Measurements from ENCODE around the gene FOXK2. TPM values are rescaled to one million over a fixed set of nuclear protein-coding genes. Genes with fewer than 3 reads are reported as not detected.
"Not testable (repeated sequence)": the region's sequence is repeated elsewhere in the genome, so short reads cannot be mapped to it uniquely, and the experiment has no call there.

FOXK2 gene
- total RNA-seq, 1 experiment from 2014 or later, result 45.9 TPM

DNA sequence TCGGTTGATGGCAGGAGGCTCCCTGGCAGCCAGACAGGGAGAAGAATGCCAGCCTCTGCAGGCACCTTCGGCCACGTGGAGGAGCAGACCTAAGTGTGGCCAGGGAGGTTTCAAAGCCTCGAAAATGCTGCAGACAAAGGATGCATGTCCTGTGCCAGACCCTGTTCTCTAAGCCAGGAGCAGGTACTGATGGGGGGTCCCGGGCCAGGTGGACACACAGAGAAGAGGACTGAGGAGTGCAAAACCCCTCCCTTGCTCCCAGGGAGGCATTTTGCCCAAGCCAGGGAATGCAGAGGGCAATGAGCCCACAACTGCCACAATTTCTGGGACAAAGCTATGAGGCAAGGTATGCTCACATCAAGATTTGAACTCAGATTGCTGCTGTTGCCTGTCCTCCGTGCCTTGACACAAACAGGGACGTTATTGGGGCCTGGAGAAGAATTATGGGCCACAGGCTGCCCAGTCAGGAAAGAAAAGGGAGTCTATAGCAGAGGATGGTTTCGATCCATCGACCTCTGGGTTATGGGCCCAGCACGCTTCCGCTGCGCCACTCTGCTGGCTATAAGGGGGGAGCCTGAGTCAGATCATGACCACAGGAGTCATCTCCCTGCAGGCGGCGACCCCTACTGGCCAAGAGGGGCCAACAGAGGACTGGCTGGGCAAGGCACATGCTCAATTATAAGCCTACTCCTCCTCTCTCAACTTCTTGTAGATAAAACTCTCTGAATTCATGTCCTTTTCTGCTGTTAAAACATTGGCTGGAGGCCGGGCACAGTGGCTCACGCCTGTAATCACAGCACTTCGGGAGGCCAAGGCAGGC lies 25.1 kb upstream of the FOXK2 start:
- peak; percentile 95 for DNase-seq (ENCODE audit: extremely low read depth, low read depth)

- DNase-seq (ENCODE audit: extremely low read depth, low read depth), result no peak
Observed at GRCh38 chr17:82495844-82496528, 23.5 kb upstream of the FOXK2 start.

- peak; percentile 86 for DNase-seq (ENCODE audit: extremely low read depth, low read depth)
Observed at GRCh38 chr17:82496529-82497434, 22.8 kb upstream of the FOXK2 start.

GRCh38 chr17:82497483-82498405 lies 21.8 kb upstream of the FOXK2 start:
- DNase-seq (ENCODE audit: extremely low read depth, low read depth), result no peak

- no peak for DNase-seq (ENCODE audit: extremely low read depth, low read depth)
Observed at GRCh38 chr17:82502207-82502606, 17.3 kb upstream of the FOXK2 start.

GRCh38 chr17:82503094-82503727 lies 16.3 kb upstream of the FOXK2 start:
- DNase-seq (ENCODE audit: extremely low read depth, low read depth), result no peak

DNA sequence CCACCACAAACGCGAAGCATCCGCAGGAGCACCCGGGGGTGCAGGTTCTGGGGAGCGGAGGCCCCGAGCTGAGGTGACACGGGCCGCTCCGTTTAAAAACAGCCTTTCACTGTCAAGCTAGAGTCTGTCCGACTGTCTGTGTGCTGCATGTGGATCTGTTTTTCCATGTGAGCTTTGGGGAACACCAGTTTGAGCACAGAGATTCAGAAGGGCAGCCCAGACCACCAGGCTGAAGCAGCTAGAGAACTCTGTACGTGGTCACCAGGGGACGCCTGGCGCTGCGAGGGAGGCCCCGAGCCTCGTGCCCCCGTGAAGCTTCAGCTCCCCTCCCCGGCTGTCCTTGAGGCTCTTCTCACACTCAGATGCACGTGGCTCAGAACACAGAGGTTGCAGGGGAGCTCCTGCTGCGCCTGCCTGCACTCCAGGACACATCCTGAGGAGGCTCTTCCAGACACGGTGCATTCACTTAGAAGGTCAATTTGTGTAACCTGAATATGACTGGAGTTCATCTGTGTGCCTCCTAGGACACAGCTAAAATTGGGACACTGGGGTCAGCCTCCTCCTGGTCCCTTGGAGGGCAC lies 15.7 kb upstream of the FOXK2 start:
- DNase-seq (ENCODE audit: extremely low read depth, low read depth), result no peak

GRCh38 chr17:82505296-82505695 lies 14.2 kb upstream of the FOXK2 start:
- no peak for DNase-seq (ENCODE audit: extremely low read depth, low read depth)

DNA sequence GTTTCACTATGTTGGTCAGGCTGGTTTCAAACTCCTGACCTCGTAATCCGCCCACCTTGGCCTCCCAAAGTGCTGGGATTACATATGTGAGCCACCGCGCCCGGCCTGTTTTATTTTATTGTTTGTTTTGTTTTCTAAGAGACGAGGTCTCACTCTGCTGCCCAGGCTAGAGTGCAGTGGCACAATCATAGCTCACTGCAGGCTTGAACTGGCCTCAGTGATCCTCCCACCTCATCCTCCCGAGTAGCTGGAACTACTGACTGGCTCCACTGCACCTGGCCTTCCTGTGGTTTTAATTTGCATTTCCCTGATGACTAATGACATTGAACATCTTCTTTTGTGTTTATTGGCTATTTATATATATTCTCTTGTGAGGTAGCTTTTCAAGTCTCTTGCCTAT lies 13.1 kb upstream of the FOXK2 start:
- DNase-seq (ENCODE audit: extremely low read depth, low read depth), result not testable (repeated sequence)

DNA sequence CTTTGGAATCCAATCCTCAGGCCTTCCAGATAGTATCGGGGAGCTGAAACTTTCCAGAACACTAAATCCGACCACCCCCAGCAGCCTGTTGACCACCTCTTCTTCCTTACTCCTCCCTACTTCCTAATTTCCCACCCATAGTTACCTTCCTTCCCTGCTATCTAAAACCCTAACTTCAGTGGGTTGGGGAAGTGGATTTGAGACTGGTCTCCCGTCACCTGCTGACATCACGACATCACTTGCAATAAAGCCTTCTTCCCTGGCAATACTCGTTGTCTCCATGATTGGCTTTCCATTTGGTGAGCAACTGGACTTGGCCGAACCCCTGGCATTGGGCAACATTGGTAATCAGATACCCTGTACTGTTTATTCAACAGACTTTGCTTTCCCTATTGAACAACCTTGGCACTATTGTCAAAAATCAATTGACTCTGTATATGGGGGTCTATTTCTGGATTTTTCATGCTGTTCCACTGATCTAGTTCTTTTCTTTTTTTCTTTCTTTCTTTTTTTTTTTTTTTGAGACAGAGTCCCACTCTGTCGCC lies 11.8 kb upstream of the FOXK2 start:
- DNase-seq (ENCODE audit: extremely low read depth, low read depth), result no peak

DNA sequence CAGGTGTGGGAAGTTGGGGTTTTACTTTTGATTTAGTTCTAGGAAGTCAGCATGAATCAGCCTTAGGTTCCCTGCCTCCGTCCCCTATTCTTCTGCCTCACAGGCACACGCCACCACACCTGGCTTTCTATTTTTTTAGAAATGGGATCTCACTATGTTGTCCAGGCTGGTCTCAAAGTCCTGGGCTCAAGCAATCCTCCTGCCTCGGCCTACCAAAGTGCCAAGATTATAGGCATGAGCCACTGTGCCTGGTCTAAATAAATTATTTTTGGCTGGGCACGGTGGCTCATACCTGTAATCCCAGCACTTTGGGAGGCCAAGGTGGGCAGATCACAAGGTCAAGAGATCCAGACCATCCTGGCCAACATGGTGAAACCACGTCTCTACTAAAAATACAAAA lies 7.9 kb upstream of the FOXK2 start:
- DNase-seq (ENCODE audit: extremely low read depth, low read depth), result not testable (repeated sequence)

DNA sequence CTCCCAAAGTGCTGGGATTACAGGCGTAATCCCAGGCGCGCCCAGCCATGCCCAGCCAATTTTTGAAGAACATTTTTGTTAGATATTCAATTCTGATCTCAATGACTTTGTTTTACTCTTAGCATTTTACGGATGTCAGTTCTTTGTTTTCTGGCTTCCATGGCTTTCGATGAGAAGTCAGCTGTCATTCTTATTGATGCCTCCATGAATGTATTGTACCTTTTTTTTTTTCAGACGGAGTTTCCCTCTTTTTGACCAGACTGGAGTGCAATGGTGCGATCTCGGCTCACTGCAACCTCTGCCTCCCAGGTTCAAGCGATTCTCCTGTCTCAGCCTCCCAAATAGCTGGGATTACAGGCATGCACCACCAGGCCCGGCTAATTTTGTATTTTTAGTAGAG lies 5.7 kb upstream of the FOXK2 start:
- not testable (repeated sequence) for DNase-seq (ENCODE audit: extremely low read depth, low read depth)

DNA sequence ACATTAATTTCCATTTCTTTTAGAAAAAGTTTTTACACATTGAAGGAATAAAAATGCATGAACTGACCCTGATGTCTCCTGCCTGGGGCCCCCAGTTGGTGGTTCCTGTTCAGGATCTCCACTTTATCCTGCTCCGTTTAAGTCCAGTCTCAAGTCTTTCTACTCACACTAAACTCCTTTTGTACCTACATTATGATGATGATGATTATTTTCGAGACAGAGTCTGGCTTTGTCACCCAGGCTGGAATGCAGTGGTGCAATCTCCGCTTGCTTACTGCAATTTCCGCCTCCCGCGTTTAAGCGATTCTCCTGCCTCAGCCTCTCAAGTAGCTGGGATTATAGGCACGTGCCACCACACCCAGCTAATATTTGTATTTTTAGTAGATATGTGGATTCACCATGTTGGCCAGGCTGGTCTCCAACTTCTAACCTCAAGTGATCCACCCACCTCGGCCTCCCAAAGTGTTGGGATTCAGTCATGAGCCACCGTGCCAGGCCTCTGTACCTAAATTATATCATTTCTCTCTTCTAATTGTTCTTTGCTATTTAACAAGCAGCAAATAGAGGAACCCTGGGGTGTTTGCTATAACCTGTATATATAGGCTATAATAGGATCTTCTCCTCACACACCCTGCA lies 2.2 kb upstream of the FOXK2 start:
- peak; percentile 65 for DNase-seq (ENCODE audit: extremely low read depth, low read depth)

DNA sequence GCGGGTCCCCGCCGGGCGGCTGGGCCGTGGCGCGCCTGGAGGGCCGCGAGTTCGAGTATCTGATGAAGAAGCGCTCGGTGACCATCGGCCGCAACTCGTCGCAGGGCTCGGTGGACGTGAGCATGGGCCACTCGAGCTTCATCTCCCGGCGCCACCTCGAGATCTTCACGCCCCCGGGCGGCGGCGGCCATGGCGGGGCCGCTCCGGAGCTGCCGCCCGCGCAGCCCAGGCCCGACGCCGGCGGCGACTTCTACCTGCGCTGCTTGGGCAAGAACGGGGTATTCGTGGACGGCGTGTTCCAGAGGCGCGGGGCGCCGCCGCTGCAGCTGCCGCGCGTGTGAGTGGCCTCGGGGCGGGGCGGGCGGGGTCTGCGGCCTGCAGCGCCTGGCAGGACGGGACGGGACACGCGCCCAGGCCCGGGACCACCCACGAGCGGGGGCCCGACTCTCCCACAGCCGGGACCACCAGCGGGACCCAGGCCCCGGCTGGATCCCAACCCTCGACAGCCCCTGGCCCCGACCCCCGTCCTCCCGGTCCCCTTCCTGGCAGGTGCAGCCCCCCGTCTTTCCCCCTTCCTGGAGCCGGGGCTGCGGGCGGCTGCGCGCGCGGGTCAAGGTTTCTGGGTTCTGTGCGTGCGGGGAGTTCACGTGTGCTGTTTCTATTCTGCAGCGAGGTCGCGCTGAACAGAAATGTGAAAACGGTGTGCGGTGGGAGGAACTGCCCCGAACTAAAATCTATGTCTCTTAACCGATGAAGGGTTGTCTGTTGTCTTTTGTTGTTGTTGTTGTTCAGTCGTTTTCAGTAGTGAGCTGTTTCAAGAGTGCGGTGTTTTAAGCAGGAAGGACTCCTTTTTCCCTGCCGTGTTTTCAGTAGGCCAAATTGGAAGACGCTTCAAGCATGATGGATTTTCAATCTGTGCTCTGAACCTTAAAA lies 705 bp downstream of the FOXK2 start:
- DNase-seq (ENCODE audit: extremely low read depth, low read depth), result no peak

DNA sequence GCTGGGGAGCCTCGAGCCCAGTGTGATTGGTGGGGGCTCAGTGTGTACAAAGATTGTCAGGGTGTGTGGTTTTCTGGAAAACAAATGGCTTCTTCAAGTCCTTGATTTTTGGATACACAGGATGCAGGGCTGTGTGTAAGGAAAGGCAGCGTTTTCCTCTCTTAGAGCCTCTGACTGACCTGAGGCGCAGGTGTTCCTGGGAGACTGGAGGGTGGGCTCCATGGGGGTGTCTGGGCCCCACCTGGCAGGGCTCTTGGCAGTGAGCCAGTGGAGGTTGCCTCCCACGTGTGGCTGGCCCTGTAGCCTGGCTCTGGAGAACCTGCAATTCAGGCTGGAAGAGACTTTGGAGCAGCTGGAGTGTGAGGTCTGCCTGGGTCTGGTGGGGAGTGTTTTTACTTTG lies 5.0 kb downstream of the FOXK2 start:
- no peak for DNase-seq (ENCODE audit: extremely low read depth, low read depth)

- no peak for DNase-seq (ENCODE audit: extremely low read depth, low read depth)
Observed at GRCh38 chr17:82525712-82526111, 6.2 kb downstream of the FOXK2 start.

DNA sequence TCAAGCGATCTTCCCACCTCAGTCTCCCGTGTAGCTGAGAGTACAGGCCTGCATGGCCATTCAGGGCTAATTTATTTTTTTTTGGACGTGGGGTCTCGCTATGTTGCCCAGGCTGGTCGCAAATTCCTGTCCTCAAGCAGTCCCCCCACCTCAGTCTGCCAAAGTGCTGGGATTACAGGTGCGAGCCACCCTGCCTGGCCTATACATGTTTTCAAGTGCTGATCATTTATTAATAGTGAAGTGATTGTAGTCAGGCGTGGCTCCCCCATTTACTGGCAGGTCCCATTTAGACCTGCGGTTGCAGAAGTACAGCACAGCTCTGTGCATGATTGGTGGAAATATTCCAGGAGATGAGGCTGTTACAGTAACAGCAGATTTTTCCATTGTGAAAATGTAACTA lies 8.4 kb downstream of the FOXK2 start:
- no peak for DNase-seq (ENCODE audit: extremely low read depth, low read depth)
